ENCODE measurements around the gene PTOV1. TPM values are rescaled to one million over a fixed set of nuclear protein-coding genes. Genes with fewer than 3 reads are reported as not detected.

The PTOV1 gene
- total and polyA plus RNA-seq, 2 of the 8 experiments (the other 6 are each of a cell fraction or from before 2014, with no cell fraction given): 147 to 251 TPM

DNA sequence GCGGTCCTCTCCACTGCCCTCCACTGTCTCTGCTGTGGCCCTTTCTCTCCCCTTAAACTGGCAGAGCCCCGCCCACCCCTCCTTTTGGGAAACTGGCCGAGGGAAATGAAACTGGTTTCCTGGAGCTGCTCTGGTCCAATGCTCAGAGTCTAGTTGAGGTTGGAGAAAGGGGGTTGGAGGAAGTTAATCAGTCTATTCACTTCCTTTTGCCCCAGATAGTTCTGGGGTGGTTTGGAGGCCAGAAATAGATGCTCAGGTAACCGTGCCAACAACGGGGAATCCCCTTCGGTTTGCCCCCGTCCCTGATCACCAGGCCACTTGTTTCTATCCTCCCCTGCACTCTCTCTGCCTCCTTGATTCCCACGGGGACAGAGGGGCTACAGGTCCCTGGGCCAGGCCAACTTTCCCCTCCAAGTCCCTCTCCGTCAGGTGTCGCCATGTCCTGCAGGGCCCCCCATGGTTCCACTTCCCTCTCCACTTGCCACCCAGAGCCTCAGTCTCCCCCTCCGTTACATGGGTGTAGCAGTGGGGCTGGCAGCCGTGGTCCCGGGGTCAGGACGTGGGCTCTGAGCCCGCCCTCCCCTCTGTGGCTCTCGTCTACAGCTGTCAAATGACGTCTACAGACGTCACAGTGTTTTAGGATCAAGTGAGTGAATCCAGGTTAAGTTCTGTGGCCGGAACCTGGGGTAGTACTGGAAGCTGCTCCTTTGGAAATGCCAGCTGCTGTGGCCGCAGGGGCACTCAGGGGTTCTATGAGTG is 46.1 kb downstream of the PTOV1 start, which contains the start of gene IL4I1 (continued):
- TF ChIP-seq CHD1 (IDR thresholded peaks at IDR 0.05; ENCODE audit: low read depth, low read length): no peak
- TF ChIP-seq FOSL1 (IDR thresholded peaks at IDR 0.05; ENCODE audit: insufficient read depth, low read depth, low read length): no peak
- TF ChIP-seq BRCA1 (IDR thresholded peaks at IDR 0.05; ENCODE audit: low read depth, low read length): no peak
- TF ChIP-seq GTF2F1 (IDR thresholded peaks at IDR 0.05; ENCODE audit: borderline replicate concordance, low read depth, low read length): no peak
- no peak for TF ChIP-seq SIX5 (IDR thresholded peaks at IDR 0.05; ENCODE audit: low read depth, low read length)
- TF ChIP-seq CEBPB (IDR thresholded peaks at IDR 0.05; ENCODE audit: low read depth, low read length): no peak

All from H1 (cell line).